NCI-H146 treated with DMSO at 0.1 percent for 48 hours (cell line): Measurements from ENCODE around the gene DHRS9.

ENCODE experiments used
- DNase-seq: peaks from one replicate; lab custom pipeline; 2025; ENCODE audit not compliant: unreplicated experiment; lab: John Stamatoyannopoulos, UW

DHRS9 gene

GRCh38 chr2:169093535-169093934 lies 24.2 kb downstream of the DHRS9 start:
- no peak for DNase-seq

- no peak for DNase-seq
Observed at GRCh38 chr2:169094676-169095075, 25.3 kb downstream of the DHRS9 start.

GRCh38 chr2:169095621-169096105 lies 26.3 kb downstream of the DHRS9 start:
- no peak for DNase-seq

GRCh38 chr2:169104848-169105247 lies 35.5 kb downstream of the DHRS9 start:
- DNase-seq, result no peak

- DNase-seq, result no peak
Observed at GRCh38 chr2:169105476-169105875, 36.1 kb downstream of the DHRS9 start.

GRCh38 chr2:169106134-169106533 lies 36.8 kb downstream of the DHRS9 start:
- no peak for DNase-seq

GRCh38 chr2:169106563-169107545 lies 37.5 kb downstream of the DHRS9 start:
- DNase-seq, result no peak

- no peak for DNase-seq
Observed at GRCh38 chr2:169107645-169108044, 38.3 kb downstream of the DHRS9 start.

GRCh38 chr2:169108099-169108884 lies 38.9 kb downstream of the DHRS9 start:
- no peak for DNase-seq

- no peak for DNase-seq
Observed at GRCh38 chr2:169109502-169110409, 40.4 kb downstream of the DHRS9 start.

GRCh38 chr2:169110419-169110818 lies 41.1 kb downstream of the DHRS9 start:
- no peak for DNase-seq

- DNase-seq, result no peak
Observed at GRCh38 chr2:169110916-169111315, 41.6 kb downstream of the DHRS9 start.

- DNase-seq, result no peak
Observed at GRCh38 chr2:169112841-169113240, 43.5 kb downstream of the DHRS9 start.

- no peak for DNase-seq
Observed at GRCh38 chr2:169114056-169114455, 44.7 kb downstream of the DHRS9 start.

- DNase-seq, result no peak
Observed at GRCh38 chr2:169116327-169116726, 47.0 kb downstream of the DHRS9 start.

- DNase-seq, result no peak
Observed at GRCh38 chr2:169116993-169117392, 47.6 kb downstream of the DHRS9 start.

GRCh38 chr2:169118060-169118459 lies 48.7 kb downstream of the DHRS9 start:
- DNase-seq, result no peak

- DNase-seq, result no peak
Observed at GRCh38 chr2:169119123-169119760, 49.9 kb downstream of the DHRS9 start.

GRCh38 chr2:169119851-169120250 lies 50.5 kb downstream of the DHRS9 start:
- DNase-seq, result no peak

GRCh38 chr2:169129703-169130243 lies 60.4 kb downstream of the DHRS9 start:
- no peak for DNase-seq
